Neural cell (in vitro differentiated cells): ENCODE measurements around the gene PANX2. TPM values are rescaled to one million over a fixed set of nuclear protein-coding genes. Genes with fewer than 3 reads are reported as not detected.

Experiments used
- H2AFZ ChIP-seq: fragments of 200-600, 300-800 bp; sonication (generic), shearing (Covaris generic); 2 replicates; pipeline ENCODE4 v1.6.0; 2014; ENCODE audit warnings: low read depth, mild to moderate bottlenecking, antibody characterized with exemption, low read length, moderate library complexity
- H3F3A ChIP-seq: fragments of 200-600 bp; shearing (Covaris generic); 2 replicates; pipeline ENCODE4 v1.6.1; 2016; ENCODE audit warnings: mild to moderate bottlenecking, moderate library complexity, mixed read lengths, antibody characterized with exemption, low read length; ENCODE audit not compliant: insufficient read depth, poor library complexity, severe bottlenecking
- H3K27ac ChIP-seq: fragments of 200-600, 300-800 bp; sonication (generic), shearing (Covaris generic); 2 replicates; pipeline ENCODE4 v1.5.1; 2014; ENCODE audit warnings: mild to moderate bottlenecking, low read length, moderate library complexity
- H3K27me3 ChIP-seq: fragments of 300-800, 200-600 bp; sonication (generic), shearing (Covaris generic); 2 replicates; pipeline ENCODE4 v1.6.0; 2014; ENCODE audit warnings: mild to moderate bottlenecking, low read depth, low read length, moderate library complexity; ENCODE audit not compliant: insufficient read depth
- H3K36me3 ChIP-seq: fragments of 300-800, 200-600 bp; sonication (generic), shearing (Covaris generic); 2 replicates; pipeline ENCODE4 v1.5.1; 2014; ENCODE audit warnings: mild to moderate bottlenecking, antibody characterized with exemption, low read length, moderate library complexity; ENCODE audit not compliant: insufficient read depth
- H3K4me2 ChIP-seq: fragments of 300-800, 200-600 bp; sonication (generic), shearing (Covaris generic); 2 replicates; pipeline ENCODE4 v1.6.0; 2014; ENCODE audit warnings: mild to moderate bottlenecking, low read length
- H3K4me3 ChIP-seq: fragments of 300-800, 200-600 bp; sonication (generic), shearing (Covaris generic); 2 replicates; pipeline ENCODE4 v1.5.1; 2014; ENCODE audit warnings: mild to moderate bottlenecking, low read length, moderate library complexity
- H3K79me2 ChIP-seq: fragments of 200-600 bp; shearing (Covaris generic); replicated peaks from 2 replicates; pipeline ENCODE4 v1.6.0; 2014; ENCODE audit warnings: mild to moderate bottlenecking, low read length, moderate library complexity; ENCODE audit not compliant: insufficient read depth
- H3K9ac ChIP-seq: fragments of 300-800, 200-600 bp; sonication (generic), shearing (Covaris generic); 2 replicates; pipeline ENCODE4 v1.6.1; 2016; ENCODE audit warnings: mild to moderate bottlenecking, low read length, mixed read lengths
- H3K9me2 ChIP-seq: fragments of 200-600 bp; shearing (Covaris generic); 2 replicates; pipeline ENCODE4 v1.6.1; 2016; ENCODE audit warnings: mild to moderate bottlenecking, low read length, mixed read lengths; ENCODE audit not compliant: insufficient read depth
- H3K9me3 ChIP-seq: fragments of 200-600, 300-800 bp; sonication (generic), shearing (Covaris generic); 2 replicates; pipeline ENCODE4 v1.6.1; 2016; ENCODE audit warnings: mild to moderate bottlenecking, mixed run types, low read length, moderate library complexity, mixed read lengths
- H4K20me1 ChIP-seq: fragments of 200-600 bp; shearing (Covaris generic); 2 replicates; pipeline ENCODE4 v1.6.1; 2016; ENCODE audit warnings: mild to moderate bottlenecking, mixed run types; ENCODE audit not compliant: insufficient read depth
- EP300 ChIP-seq: fragments of 450-650 bp; conservative IDR thresholded peaks from 2 replicates; pipeline ENCODE4 v1.6.1; 2014; ENCODE audit warnings: antibody characterized with exemption, mild to moderate bottlenecking, moderate library complexity; ENCODE audit not compliant: poor library complexity, severe bottlenecking
- EZH2 ChIP-seq: fragments of 200-600, 300-800 bp; shearing (Covaris generic), sonication (generic); IDR thresholded peaks from 2 replicates; pipeline ENCODE4 v1.6.1; 2014; ENCODE audit warnings: antibody characterized with exemption, low read length, borderline replicate concordance, mild to moderate bottlenecking; ENCODE audit not compliant: insufficient read depth, poor library complexity, severe bottlenecking
- MXI1 ChIP-seq: fragments of 450-650 bp; conservative IDR thresholded peaks from 2 replicates; pipeline ENCODE4 v1.6.1; 2014; ENCODE audit warnings: antibody characterized with exemption, mild to moderate bottlenecking; ENCODE audit not compliant: poor library complexity, severe bottlenecking
- POLR2AphosphoS5 ChIP-seq: IDR thresholded peaks from 2 replicates; pipeline ENCODE4 v1.6.1; 2012
- RAD21 ChIP-seq: fragments of 450-650 bp; conservative IDR thresholded peaks from 2 replicates; pipeline ENCODE4 v1.6.1; 2014; ENCODE audit warnings: antibody characterized with exemption, mild to moderate bottlenecking, moderate library complexity
- SMC3 ChIP-seq: fragments of 450-650 bp; conservative IDR thresholded peaks from 2 replicates; pipeline ENCODE4 v1.6.1; 2014; ENCODE audit warnings: antibody characterized with exemption, mild to moderate bottlenecking, moderate library complexity; ENCODE audit not compliant: poor library complexity
- TAF1 ChIP-seq: IDR thresholded peaks from 2 replicates; pipeline ENCODE4 v1.6.1; 2012; ENCODE audit warnings: low read depth
- polyA plus RNA-seq: library from polyadenylated mRNA; depleted of rRNA; stranded (reverse); fragments of >200 nt; gene quantifications from 2 replicates; pipeline ENCODE4 v1.2.3, GENCODE V29; 2014
- TF ChIP-seq, protein P1 (sequence below): IDR thresholded peaks from 2 replicates; pipeline ENCODE4 v1.6.1; 2012; ENCODE audit warnings: borderline replicate concordance
- TF ChIP-seq, protein P2 (sequence below): fragments of 450-650 bp; IDR thresholded peaks from 2 replicates; pipeline ENCODE4 v1.5.1; 2014; ENCODE audit warnings: antibody characterized with exemption, mild to moderate bottlenecking, moderate library complexity; ENCODE audit not compliant: poor library complexity, severe bottlenecking

The PANX2 gene
- polyA plus RNA-seq, 1 donor from 2014 or later = 3.4 TPM

DNA sequence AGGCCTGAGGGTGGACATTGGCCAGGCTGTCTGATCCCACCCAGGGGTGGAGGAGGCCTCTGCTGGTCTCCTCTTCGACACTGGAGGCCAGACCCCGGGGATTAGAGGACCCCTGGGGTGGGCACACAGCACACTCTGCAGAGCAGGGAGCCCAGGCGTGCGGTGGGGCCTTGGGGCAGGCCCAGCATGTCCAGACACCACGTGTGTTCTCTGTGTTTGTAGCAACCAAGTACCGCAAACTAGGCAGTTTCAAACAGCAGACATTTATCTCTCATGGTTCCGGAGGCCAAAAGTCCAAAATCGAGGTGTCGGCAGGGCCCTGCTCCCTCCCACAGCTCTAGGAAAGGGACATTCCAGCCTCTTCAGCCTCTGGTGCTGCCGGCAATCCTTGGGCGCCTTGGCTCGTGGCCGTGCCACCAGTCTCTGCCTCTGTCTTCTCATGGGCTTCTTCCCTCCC, 1.5 kb downstream of the PANX2 start:
- Histone ChIP-seq H3K9ac (no peak overlapping the region), H2AFZ (no peak overlapping the region), H3K9me3 (no peaks in the 10 kb centered on the region), H4K20me1 (no peaks in the 10 kb centered on the region), H3K4me2 (no peak overlapping the region), H3K27ac (no peak overlapping the region), H3F3A (no peaks in the 10 kb centered on the region), H3K9me2 (no peaks in the 10 kb centered on the region), H3K79me2 (no peaks in the 10 kb centered on the region), H3K36me3 (no peaks in the 10 kb centered on the region), H3K4me3 (peak overlapping the region; percentile 68), H3K27me3 (peaks cover 10% of the 10 kb centered on the region)
- TF ChIP-seq POLR2AphosphoS5 (no peak), EZH2 (no peak), MXI1 (no peak), RAD21 (no peak), EP300 (no peak), TAF1 (no peak), SMC3 (no peak)
- TF ChIP-seq, protein P1, sequence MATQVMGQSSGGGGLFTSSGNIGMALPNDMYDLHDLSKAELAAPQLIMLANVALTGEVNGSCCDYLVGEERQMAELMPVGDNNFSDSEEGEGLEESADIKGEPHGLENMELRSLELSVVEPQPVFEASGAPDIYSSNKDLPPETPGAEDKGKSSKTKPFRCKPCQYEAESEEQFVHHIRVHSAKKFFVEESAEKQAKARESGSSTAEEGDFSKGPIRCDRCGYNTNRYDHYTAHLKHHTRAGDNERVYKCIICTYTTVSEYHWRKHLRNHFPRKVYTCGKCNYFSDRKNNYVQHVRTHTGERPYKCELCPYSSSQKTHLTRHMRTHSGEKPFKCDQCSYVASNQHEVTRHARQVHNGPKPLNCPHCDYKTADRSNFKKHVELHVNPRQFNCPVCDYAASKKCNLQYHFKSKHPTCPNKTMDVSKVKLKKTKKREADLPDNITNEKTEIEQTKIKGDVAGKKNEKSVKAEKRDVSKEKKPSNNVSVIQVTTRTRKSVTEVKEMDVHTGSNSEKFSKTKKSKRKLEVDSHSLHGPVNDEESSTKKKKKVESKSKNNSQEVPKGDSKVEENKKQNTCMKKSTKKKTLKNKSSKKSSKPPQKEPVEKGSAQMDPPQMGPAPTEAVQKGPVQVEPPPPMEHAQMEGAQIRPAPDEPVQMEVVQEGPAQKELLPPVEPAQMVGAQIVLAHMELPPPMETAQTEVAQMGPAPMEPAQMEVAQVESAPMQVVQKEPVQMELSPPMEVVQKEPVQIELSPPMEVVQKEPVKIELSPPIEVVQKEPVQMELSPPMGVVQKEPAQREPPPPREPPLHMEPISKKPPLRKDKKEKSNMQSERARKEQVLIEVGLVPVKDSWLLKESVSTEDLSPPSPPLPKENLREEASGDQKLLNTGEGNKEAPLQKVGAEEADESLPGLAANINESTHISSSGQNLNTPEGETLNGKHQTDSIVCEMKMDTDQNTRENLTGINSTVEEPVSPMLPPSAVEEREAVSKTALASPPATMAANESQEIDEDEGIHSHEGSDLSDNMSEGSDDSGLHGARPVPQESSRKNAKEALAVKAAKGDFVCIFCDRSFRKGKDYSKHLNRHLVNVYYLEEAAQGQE = no peak
- TF ChIP-seq, protein P2, sequence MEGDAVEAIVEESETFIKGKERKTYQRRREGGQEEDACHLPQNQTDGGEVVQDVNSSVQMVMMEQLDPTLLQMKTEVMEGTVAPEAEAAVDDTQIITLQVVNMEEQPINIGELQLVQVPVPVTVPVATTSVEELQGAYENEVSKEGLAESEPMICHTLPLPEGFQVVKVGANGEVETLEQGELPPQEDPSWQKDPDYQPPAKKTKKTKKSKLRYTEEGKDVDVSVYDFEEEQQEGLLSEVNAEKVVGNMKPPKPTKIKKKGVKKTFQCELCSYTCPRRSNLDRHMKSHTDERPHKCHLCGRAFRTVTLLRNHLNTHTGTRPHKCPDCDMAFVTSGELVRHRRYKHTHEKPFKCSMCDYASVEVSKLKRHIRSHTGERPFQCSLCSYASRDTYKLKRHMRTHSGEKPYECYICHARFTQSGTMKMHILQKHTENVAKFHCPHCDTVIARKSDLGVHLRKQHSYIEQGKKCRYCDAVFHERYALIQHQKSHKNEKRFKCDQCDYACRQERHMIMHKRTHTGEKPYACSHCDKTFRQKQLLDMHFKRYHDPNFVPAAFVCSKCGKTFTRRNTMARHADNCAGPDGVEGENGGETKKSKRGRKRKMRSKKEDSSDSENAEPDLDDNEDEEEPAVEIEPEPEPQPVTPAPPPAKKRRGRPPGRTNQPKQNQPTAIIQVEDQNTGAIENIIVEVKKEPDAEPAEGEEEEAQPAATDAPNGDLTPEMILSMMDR = no peak

DNA sequence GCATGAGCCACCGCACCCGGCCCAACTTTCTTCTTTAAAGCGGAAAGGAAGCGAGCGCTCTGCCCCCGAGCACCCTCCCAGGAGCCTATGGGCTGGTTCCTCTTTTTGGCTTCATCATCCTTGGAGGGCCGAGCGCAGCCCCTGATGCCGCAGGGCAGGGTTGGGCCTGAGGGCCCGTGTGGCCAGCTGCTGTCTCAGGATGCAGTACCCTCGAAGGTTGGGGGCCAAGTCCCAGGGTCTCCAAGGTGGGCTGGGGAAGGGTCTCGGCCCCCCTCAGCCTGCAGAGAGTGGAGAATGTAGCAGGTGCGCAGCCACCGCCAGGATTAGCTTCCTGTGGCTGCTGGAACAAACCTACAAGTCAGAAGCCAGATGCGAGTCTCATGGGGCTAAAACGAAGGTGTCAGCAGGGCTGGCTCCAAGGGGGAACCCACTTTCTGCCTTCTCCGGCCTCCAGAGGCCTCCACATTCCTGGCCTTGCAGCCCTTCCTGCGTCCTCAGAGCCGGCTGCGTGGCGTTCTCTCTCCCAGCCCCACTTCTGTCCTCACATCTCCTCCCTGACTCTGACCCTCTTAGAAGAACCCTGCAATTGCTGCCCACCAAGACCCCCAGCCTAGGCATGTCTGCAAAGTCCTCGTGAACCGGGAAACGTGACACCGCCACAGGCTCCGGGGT, 2.9 kb downstream of the PANX2 start:
- Histone ChIP-seq H3K9ac (no peak overlapping the region), H3K36me3 (no peaks in the 10 kb centered on the region)

More for the DNA sequence above, 2.9 kb downstream of the PANX2 start:
- H3K9me3 ChIP-seq = no peaks in the 10 kb centered on the region
- H3K27me3 ChIP-seq = peaks cover 7% of the 10 kb centered on the region
- H3F3A ChIP-seq = no peaks in the 10 kb centered on the region
- no peaks in the 10 kb centered on the region for H3K79me2 ChIP-seq
- H2AFZ ChIP-seq = no peak overlapping the region
- TF ChIP-seq POLR2AphosphoS5 (no peak), MXI1 (no peak), TAF1 (no peak), RAD21 (no peak), EP300 (no peak)
- TF ChIP-seq, protein P2 = no peak
- H3K27ac ChIP-seq = no peak overlapping the region
- H3K9me2 ChIP-seq = no peaks in the 10 kb centered on the region
- no peak overlapping the region for H3K4me2 ChIP-seq
- H4K20me1 ChIP-seq = no peaks in the 10 kb centered on the region
- H3K4me3 ChIP-seq = no peak overlapping the region
